HG03457 (cell line): ENCODE data around the gene APOE.
"Not testable (repeated sequence)": the region's sequence is repeated elsewhere in the genome, so short reads cannot be mapped to it uniquely, and the experiment has no call there.

ENCODE experiments used
- ATAC-seq: cut with Tn5 transposase; IDR thresholded peaks from one replicate; pipeline ENCODE4 v1.9.1; 2021; ENCODE audit warnings: moderate number of reproducible peaks; ENCODE audit not compliant: unreplicated experiment

APOE gene

DNA sequence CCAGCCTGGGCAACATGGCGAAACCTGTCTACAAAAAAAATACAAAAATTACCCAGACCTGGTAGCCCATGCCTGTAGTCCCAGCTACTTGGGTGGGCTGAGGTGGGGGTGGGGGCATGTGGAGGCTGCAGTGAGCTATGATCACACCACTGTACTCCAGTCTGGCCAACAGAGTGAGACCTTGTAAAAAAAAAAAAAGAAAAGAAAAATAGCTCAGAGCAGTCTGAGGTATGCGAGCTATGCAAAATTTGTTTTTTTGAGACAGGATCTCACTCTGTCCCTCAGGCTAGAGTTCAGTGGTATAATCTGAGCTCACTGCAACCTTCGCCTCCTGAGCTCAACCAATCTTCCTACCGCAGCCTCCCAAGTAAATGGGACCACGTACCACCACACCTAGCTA is 21.7 kb upstream of the APOE start:
- no peak for ATAC-seq

GRCh38 chr19:44884566-44884965 is 21.0 kb upstream of the APOE start:
- ATAC-seq = no peak

- no peak for ATAC-seq
Observed at GRCh38 chr19:44886141-44886540, 19.5 kb upstream of the APOE start.

- no peak for ATAC-seq
Observed at GRCh38 chr19:44887648-44888047, 17.9 kb upstream of the APOE start.

GRCh38 chr19:44888335-44888734 is 17.3 kb upstream of the APOE start:
- ATAC-seq = not testable (repeated sequence)

DNA sequence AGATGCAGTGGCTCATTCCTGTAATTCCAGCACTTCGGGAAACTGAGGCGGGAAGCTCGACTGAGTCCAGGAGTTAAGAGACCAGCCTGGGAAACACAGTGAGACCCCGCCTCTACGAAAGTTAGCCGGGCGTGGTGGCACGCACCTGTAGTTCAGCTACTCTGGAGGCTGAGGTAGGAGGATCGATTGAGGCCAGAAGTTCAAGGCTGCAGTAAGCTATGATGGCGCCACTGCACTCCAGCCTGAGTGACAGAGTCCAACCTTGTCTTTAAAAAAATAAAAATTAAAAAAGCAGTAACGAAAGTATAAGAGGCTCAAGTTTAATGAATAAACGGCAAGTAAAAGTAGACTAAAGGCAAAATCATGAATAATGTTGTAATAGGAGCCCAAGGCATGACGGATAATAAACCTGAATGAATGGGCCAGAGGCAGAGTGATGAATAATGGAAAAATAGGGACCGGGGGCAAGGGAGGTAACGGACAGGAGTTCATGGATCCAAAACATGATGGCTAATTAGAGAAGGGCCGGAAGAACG is 15.7 kb upstream of the APOE start:
- no peak for ATAC-seq

- ATAC-seq = peak; percentile 67
Observed at GRCh38 chr19:44890366-44891015, 15.1 kb upstream of the APOE start.

GRCh38 chr19:44891016-44891882 is 14.3 kb upstream of the APOE start, which contains the start of gene TOMM40:
TSS of gene TOMM40 (plus strand) at chr19:44891254. CDS start at chr19:44891416, 162 bp downstream.
- ATAC-seq = peak; percentile 3

- ATAC-seq = no peak
Observed at GRCh38 chr19:44892932-44893331, 12.7 kb upstream of the APOE start.

DNA sequence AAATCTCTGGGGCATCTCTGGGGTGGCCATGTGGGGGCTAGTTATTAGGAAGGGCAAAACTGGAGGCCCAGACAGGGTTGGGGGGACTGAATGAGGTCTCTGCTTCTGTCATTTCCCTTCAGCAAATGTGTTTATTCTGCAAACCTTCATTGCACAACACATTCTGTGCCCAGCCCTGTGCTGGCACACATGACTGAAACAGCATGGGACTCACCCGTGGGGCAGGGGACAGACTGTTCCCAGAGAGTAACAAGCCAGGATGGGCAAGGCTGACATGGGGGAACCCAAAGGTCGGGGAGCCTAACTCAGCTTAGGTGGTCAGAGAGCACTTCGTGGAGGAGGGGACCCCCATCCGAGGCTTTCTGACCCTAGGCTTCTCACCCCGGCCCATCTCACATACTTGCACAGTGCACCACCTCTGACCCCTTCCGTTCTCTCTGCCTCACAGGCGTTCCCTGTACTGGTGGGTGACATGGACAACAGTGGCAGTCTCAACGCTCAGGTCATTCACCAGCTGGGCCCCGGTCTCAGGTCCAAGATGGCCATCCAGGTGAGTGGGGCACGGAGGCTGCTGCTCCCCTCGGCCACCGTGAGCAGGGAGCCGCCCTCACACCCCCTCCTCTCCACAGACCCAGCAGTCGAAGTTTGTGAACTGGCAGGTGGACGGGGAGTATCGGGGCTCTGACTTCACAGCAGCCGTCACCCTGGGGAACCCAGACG is 12.1 kb upstream of the APOE start:
- no peak for ATAC-seq

DNA sequence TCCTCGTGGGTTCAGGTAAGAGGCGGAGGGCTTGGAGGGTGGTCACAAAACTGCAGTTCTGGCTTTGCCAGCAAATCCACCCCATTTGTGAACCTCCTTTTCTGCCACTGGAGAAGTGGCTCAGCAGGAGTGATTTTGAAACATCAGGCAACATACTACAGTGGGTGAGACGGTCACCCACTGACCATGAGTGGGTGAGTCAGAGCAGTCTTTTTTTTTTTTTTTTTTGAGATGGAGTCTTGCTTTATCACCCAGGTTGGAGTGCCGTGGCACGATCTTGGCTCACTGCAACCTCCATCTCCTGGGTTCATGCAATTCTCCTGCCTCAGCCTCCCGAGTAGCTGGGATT is 11.6 kb upstream of the APOE start:
- ATAC-seq = no peak

DNA sequence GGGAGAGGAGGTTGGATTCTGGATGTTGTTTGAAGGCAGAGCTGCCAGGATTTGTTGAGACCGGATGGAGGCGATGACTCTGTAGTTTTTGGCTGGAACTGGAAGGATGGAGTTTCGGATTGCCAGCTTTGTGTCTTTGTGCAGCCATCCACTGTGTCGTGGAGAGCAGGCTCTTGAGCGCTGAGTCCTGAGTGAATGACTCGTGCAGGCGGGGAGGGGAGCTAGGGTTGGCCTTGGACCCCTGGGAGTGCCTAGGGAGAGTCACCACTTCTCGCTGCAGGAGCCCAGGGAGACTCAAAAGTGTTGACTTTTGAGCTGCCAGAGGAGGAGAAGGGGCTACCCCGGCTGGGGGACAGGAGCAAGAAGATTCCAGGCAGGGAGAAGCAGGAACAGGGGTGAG is 10.7 kb upstream of the APOE start:
- no peak for ATAC-seq

GRCh38 chr19:44897835-44898234 is 7.8 kb upstream of the APOE start:
- ATAC-seq = no peak

- no peak for ATAC-seq
Observed at GRCh38 chr19:44900328-44901244, 5.0 kb upstream of the APOE start.

- ATAC-seq = no peak
Observed at GRCh38 chr19:44903216-44903601, 2.4 kb upstream of the APOE start.

- no peak for ATAC-seq
Observed at GRCh38 chr19:44903602-44904425, 1.8 kb upstream of the APOE start.

- no peak for ATAC-seq
Observed at GRCh38 chr19:44904426-44904994, 1.1 kb upstream of the APOE start.

- ATAC-seq = no peak
Observed at GRCh38 chr19:44907613-44908012, 2.0 kb downstream of the APOE start.
